DMS153 treated with DMSO at 0.1 percent for 48 hours (cell line): ENCODE measurements around the gene RUNDC1.
"Not testable (repeated sequence)": the region's sequence is repeated elsewhere in the genome, so short reads cannot be mapped to it uniquely, and the experiment has no call there.

Source experiments
- DNase-seq: peaks from one replicate; lab custom pipeline; 2025; ENCODE audit not compliant: unreplicated experiment; lab: John Stamatoyannopoulos, UW

The RUNDC1 gene

DNA sequence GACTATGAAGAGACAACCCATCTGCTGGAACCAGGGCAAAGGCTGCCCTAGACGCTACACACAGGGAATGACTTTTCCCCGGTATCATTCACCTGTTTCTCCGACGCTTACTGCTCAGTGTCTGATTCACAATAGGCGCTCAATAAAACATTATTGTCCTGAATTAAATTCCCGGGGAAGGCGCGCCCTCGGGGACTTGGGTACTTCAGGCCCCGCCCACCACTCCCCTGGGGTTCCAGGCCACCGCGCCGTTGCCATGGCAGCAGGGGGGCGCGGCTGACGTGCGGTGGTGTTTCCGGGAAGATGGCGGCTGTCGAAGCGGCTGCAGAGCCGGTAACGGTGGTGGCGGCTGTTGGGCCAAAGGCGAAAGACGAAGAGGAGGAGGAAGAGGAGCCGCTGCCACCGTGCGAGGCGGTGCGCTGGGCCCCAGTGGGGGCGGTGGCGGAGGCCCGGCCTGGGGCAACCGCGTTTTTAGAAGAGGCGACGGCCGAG lies at the start of gene RUNDC1:
RUNDC1 (plus strand) TSS at position 292 of the 492 bp plus-strand sequence; CDS start at position 304, 12 bp downstream.
- DNase-seq: peak; percentile 57

DNA sequence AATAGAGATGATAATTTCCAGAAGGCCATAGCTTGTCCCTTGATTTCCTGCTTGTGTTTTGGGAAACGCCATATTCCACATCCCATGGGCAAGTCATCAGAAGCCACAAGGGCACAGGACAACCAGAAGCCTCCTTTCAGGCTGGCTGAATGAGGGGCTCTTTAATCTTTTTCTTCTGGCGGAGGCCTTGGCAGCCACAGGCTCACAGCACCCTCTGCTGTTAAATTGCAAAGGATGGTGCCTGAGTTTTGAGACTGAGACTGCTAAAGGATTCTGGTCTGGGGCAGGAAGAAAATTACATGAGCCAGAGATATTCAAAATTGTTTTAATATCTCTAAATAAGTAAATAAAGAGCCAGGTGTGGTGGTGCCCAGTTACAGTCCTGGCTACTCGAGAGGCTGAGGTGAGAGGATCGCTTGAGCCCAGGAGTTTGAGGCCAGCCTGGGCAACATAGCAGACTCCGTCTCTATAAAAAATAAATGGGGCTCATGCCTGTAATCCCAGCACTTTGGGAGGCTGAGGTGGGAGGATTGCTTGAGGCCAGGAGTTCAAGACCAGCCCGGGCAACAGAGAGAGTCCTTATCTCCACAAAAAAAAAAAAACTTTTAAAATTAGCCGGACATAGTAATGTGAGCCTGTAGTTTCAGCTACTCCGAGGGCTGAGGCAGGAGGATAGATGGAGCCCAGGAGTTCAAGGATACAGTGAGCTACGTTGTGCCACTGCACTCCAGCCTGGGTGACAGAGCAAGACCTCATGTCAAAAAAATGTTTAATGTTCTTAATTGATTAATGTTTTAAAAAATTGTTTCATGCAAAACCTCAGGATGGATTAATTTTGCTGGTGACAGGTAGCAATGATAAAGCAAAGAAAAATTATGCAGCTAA lies 42.4 kb upstream of the RUNDC1 start:
- DNase-seq: peak; percentile 38

DNA sequence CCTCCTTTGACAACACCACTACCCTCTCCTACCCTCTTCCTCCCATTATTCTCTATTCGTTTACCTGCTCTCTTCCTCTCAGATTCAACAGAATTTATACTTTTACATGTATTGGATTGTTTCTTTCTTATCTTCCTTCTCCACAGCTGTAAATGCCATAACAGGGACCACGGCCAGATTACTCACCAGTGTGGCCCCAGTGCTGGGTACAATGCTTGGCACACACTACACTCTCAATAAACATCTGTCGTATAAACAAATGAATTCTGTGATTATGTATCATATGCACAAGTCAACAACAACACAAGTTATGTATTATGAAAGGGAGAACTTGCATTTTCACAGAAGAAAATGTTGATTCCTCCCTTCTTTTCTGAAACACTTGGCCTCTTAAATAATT lies 36.2 kb upstream of the RUNDC1 start:
- no peak for DNase-seq

DNA sequence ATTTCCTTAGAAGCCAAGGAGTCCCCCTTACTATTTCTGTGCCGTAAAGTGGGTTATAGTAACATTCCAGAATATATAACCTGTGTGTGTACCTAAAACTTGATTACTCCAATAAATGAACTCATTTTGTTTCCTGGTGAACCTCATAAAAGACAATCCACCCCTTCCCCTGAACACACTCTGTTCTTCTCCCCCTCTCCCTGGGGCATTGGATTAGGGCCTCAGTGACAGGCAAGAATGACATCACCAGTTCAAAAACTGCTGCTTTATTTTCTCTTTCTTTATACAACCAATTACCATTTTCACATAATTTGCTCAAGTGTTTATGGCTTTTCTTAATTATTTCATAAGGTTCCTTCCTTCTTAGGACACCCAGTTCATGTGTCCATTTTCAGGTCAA lies 33.6 kb upstream of the RUNDC1 start:
- DNase-seq: no peak

DNA sequence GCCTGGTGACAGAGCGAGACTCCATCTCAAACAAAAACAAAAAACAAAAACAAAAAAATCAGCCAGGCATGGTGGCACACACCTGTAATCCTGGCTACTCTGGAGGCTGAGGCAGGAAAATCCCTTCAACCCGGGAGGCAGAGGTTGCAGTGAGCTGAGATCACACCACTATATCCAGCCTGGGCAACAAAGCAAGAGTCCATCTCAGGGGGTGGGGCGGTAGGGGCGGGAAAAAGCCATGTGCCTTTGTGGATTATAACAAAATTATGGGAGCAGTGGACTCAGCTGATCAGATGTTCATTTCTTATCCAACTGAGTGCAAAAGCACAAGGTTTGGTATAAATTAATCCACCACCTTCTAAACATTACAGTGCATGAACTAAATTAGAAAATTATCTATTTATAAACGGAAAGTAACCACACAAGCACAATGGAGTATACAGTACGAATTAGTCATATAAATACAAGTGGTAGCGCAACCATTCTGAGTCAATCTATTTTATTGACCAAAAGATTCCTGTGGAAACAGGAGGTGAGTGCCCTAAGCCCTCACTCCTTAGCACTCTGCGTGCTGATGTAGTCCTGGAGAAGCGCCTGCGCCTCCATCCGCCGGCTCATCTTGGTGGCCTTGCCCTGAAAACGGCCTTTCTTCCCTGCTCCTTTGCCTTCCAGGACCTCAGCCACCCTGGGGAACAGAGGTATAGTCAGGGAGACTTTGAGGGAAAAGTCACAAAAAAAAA lies 30.2 kb upstream of the RUNDC1 start:
- DNase-seq: no peak

DNA sequence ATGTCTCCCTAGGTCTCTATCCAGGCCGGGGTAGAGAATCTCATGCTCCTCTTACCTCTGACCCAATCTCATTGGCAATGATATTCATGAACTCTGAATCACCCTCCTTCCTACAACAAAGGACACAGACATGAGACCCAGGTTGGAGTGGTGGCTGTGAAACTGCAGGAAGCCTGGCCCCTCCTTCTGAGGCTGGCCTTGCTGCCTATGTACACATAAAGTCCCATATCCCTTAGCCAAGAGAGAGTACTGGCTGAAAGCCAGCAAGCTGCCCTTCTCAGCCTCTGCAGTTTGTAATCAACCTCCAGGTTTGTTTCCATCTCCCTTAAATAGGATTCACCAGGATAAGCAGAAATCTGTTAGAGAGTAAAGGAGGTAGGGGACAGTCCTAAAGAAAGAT lies 26.7 kb upstream of the RUNDC1 start:
- no peak for DNase-seq

DNA sequence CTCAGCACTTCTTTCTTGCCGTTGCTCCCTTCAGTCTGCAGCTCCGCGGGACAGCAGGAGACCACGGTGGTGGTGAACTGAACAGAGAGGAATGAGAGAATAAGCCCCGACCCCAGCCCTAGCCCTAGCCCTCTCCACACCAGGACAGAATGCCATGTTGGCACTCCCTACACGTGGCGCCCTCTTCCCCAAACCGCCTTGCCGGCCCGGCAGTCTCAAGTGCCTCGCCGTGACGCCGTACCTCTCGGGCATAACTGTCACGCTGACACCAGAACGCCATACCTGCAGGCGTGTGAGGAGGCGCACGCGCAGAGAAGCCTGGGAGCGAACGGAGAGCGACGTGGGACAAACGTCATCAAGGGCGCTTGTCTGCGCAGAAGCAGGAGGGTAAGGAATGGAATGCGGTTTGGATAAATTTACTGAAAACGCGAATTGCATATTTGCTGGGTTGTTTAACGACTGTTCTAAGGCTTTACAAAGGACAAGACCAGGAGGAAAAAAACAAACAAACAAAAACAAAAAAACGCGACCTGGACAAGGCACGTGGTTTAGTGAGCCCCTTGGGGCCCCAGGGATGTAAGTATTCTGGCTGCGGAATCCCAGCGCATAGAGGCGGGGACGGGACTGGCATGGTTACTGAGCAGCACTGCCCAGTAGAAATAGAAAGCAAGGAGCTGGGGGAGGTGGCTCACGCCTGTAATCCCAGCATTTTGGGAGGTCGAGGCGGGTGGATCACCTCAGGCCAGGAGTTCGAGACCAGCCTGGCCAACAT lies 16.0 kb upstream of the RUNDC1 start, which contains the start of gene AARSD1:
AARSD1 (minus strand) TSS at position 294 of the 772 bp plus-strand sequence; CDS start at position 280, 14 bp downstream.
- DNase-seq: peak; percentile 85

DNA sequence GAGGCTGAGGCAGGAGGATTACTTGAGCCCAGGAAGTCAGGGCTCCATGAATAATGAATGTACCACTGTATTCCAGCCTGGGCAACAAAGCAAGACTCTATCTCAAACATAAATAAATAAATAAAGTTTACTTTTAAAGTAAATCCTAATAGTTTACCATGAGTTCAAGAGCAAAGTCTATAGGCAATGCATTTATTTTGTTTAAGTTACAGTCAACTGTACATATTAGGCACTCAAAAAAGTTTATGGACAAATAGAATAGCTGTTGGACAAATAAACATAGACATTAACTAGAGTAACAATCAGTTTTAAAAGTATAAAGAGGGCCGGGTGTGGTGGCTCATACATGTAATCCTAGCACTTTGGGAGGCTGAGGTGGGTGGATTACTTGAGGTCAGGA lies 12.4 kb upstream of the RUNDC1 start:
- DNase-seq: no peak

DNA sequence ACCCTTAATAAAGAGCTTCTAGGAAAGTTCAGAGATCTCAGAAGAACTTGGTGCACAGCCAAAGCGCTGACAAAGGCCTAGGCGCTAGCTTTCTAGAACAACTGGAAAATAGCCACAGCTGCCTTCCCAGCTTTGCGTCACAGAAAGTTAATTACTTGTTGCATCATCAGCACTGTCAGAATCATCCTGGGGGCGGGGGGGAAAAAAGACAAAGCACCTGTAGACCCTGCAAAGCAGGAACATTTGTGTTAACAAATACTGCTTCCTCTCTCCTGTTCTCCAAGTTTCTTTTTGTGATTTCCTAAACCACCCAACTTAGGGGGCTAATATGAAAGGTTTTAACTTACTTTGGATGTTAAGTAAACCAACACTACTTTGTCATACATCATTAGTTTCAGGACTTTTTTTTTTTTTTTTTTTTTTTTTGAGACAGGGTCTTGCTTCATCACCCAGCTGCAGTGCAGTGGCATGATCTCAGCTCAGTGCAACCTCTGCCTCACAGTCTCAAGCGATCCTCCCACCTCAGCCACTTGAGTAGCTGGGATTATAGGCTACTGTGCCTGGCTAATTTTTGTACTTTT lies 11.3 kb upstream of the RUNDC1 start:
- DNase-seq: no peak

DNA sequence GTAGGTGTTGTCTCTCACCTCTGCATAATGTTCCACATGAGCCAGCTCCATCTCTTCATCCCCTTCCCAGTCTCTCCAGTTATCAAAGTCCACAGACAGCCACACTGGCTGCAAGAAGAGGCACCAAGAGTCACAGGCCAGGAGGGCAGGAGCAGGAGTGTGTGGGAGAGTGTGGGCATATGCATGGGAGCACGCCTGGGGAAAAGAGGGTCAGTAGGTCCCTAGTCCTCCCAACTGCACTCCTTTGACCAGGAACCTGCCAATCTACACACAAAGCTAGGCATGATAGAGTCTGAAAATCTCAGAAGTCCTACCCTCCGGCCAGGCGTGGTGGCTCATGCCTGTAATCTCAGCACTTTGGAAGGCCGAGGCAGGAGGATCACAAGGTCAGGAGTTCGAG lies 8.8 kb upstream of the RUNDC1 start:
- no peak for DNase-seq

DNA sequence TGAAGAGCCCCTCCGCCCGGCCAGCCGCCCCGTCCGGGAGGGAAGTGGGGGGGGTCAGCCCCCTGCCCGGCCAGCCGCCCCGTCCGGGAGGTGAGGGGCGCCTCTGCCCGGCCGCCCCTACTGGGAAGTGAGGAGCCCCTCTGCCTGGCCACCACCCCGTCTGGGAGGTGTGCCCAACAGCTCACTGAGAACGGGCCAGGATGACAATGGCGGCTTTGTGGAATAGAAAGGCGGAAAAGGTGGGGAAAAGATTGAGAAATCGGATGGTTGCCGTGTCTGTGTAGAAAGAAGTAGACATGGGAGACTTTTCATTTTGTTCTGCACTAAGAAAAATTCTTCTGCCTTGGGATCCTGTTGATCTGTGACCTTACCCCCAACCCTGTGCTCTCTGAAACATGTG lies 7.0 kb upstream of the RUNDC1 start:
- DNase-seq: not testable (repeated sequence)

DNA sequence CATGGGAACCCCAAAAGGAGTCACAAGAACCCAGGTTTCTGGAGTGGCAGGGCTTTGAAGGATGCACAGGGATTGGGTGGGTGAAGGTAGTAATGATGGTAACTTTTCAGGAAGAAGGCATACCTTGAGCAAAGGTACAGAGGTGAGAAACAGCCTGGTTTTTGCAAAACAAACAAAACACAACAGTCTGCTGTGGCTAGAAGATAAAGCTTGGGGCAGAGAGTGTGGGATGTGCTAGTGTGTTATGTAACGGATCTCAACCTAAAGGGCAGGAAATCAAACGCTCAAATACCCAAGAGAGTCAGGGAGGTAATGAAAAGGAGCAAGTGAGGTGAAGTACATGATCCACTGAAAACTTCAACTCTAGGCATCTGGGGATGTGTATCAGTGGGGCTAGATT lies 5.1 kb upstream of the RUNDC1 start:
- no peak for DNase-seq

DNA sequence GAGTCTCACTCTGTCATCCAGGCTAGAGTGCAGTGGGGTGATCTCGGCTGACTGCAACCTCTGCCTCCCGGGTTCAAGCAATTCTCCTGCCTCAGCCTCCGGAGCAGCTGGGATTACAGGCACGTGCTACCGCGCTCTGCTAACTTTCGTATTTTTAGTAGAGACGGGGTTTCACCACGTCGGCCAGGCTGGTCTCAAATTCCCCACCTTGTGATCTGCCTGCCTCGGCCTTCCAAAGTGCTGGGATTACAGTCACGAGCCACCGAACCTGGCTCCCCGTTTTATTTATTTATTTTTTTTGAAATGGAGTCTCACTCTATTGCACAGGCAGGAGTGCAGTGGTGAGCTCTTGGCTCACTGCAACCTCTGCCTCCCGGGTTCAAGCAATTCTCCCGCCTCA lies 4.7 kb upstream of the RUNDC1 start:
- not testable (repeated sequence) for DNase-seq

DNA sequence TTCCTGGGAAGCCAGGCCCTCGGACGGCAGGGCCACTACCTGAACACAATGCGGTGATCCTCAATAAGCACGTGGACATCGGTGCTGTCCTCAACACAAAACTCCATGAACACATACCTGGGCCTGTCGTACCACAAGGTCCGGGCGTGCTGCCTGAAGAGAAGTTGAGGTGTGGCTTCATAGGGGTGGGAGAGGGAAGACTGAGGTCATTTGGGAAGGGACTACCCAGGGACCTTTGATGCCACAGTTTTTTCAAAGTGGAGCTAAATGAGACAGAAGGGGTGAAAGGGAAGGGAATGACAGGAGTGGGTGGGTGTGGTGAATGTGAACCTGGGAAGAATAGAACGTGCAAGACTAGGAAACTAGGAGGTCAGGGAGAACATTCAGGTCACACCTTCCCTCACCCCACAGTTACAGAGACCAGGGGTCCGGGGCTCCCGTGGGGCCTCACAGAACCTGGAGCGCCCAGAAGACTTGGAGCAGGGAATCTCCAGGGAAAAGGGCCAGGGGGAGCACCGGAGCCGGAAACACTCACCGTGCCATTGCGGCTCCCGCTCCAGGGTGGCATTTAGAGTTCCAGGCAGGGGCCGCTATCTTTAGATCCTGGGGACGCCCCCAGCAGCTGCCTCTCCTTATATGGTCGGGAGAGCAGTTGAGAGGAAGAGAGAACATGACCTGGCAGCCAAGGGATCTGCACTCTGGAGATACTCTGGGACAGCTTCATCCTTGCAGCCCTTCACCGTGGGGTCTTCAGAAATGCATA lies 673 bp upstream of the RUNDC1 start, which contains the start of gene PTGES3L:
PTGES3L (minus strand) TSS at position 570 of the 763 bp plus-strand sequence; CDS start at position 543, 27 bp downstream.
- peak; percentile 36 for DNase-seq

DNA sequence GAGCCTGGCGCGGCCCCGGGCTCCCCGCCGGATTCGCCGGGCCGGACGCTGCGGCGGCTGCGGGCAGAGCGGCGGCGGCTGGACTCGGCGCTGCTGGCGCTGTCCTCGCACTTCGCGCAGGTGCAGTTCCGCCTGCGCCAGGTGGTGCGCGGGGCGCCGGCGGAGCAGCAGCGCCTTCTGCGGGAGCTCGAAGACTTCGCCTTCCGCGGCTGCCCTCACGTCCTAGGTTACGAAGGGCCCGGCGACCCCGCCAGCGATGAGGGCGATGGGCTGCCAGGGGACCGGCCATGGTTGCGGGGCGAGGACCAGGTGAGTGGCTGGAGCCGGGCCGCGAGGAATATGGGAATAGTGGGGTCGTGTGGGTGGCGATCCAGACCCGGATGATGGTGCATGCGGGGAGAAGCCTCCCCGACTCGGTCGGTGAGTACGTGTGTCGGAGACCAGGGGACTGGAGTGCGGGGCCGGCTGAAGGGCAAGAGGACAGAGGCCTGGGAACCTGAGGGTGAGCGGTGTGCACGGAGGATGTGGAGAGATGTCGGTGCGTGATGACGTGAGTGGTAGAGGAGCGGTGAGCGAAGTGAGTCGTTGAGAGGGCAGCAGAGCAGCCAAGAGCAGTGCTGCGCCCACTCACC lies 517 bp downstream of the RUNDC1 start:
- peak; percentile 50 for DNase-seq

DNA sequence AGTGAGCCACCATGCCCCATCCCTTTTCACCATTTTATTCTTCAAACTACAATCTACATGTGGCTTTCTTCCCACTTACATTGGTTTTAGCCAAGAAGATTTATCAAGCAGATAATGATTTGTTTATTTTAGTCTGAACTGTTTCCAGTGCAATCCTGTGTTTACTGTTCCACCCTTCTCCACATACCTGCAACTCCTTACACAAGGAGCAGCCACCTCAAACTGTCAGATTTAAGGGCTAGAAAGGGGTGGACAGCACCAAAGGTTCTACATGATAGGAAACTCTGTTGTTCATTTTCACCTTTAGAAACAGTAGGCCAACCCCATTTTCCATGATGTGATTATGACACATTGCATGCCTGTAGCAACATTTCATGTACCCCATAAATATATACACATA lies 1.9 kb downstream of the RUNDC1 start:
- no peak for DNase-seq

DNA sequence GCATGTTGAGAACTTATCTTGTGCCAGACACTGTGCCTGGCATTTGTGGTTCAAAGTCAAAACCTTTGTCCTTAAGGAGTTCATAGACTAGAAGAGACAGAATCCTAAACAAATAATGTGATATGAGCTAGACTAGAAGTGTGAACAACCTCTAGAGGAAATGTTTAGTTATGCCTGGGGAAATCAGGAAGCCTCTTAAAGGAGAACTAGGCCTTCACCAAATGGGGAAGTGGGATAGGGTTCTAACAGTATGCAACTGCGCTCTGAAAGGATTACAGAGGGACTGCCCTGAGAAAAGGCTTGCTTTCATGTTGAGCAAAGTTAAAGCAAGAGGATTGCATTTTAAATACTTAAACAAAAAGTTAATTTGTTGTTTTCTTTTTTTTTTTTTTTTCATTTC lies 4.9 kb downstream of the RUNDC1 start:
- no peak for DNase-seq

DNA sequence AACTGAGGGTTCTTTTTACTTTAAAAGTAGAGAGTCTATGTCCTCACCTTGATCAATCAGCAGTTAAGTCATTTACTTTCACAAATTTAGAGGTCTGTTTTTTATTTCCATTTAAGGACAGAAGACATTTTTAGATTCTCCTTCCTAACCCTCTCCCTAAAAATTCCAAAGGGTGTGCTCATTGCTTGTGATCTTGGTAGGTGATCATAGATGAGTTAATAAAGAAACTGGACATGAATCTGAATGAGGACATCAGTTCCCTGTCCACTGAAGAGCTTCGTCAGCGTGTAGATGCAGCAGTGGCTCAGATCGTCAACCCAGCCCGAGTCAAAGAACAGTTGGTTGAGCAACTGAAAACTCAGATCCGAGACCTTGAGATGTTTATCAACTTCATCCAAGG lies 8.8 kb downstream of the RUNDC1 start:
- no peak for DNase-seq
